ELF-1 (cell line): ENCODE data around the gene ARHGAP42.

Experiments used
- DNase-seq: peaks from one replicate; pipeline ENCODE4 v3.0.0-alpha.2; 2016; ENCODE audit warnings: low read depth, low spot score

ARHGAP42 gene

DNA sequence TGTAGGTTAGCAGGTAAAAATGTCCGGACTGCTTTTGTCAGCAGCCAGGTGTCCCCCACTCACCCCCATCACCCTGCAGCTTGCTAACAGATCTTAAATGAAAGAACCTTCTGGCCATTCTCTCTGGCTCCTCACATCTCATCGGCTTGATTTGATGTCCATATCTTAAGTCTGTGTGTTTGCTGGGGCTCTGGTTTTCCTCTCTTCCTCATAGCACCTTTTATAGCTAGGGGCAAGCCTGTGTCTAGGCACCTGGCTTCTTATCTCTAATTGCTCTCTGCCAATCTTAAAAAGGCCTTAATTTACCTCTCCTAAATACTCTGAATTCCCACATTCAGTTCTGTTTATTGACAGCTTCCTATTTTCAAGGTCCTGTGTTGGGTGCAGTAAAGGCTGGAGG, 72.0 kb downstream of the ARHGAP42 start:
- peak; percentile 69 for DNase-seq

DNA sequence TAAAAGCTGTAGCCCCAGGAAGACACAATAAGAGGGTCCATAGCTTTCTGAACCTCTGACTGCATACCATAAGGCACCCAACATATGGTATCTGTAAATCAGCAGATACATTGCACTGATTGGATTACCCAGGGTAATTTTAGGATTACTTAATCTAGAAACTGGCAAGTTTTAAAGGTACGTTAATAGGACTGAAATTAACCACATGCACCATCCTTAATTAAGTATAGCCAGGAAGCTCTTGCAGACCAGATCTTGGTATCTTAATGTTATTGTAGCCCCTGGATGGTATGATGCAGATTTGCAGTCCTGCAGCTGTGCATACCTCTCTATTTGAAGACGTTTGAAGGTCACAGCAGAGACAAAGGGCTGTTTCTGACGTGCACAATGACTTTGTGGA, 72.8 kb downstream of the ARHGAP42 start:
- no peak for DNase-seq

DNA sequence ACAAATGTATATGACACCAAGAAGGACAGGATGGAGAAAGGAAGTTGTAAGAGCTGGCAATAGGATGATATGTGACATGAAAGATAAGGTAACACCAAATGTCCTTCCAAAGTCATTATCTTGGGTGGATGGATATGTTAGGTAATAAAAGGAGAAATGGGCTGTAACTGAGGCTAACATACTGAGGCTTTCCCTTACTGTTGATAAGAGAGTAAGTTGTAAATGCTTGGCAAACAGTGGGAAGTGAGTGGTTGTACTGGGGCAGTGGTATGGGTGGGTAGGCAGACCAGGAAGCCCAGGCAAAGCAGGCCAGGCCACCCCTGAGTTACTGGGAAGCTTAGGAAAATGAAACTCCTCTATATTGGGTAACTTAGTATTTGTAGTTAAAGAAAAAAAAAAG, 73.7 kb downstream of the ARHGAP42 start:
- DNase-seq, result no peak

DNA sequence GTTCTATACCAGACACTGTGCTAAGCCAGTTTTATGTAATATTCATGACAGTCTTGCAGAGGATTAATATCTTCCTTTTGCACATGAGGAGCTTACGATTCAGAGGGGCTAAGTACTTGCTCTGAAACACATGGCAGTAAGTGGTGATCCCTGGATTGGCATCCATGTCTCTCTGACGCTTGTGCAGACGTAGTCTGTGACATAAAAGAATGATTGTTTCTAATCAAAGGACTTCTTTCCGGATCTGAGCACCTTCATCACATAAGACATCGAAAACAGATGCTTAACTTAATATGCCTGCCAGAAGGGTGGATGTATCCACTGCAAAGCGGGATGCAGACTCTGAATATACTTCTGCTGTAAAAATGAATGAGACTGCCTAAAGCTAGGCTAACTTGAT, 74.8 kb downstream of the ARHGAP42 start:
- DNase-seq, result no peak

DNA sequence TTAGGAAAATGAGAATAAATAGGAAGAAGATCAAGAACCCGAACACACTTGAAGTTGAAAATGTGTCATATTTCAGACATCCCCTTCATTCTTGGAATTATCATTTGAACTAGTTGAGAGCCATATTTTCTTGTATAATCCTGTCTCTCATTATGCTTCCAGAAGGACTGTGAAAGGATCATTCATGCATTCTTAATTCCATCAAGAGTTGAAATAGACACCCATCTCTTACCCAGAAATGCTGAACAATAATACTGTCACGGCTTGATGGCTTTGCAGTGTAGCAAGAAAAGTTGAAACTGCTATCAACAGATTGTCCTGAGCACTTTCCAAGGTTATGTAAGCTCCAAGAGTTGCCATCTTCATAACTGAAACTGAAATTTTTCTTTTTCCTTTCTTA, 79.7 kb downstream of the ARHGAP42 start:
- DNase-seq, result no peak

DNA sequence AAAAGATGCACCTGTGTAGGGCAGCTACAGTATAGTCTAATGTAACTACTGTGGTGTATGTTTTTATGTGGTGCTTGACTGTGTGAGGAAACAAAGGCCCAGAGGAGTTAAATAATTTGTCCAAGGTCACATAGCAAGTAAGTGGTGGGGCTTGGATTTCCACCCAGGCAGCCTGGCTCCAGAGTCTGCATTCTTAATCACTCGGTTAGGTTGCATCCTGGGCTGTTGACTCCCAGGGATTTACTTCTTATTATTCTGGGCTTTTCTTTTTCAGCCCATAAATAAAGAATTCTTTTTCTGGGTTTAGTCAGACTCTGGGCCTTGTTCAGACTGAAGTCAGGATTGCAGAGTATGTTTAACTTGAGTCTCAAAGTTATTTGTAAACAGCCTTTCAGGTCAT, 82.1 kb downstream of the ARHGAP42 start:
- DNase-seq, result no peak

DNA sequence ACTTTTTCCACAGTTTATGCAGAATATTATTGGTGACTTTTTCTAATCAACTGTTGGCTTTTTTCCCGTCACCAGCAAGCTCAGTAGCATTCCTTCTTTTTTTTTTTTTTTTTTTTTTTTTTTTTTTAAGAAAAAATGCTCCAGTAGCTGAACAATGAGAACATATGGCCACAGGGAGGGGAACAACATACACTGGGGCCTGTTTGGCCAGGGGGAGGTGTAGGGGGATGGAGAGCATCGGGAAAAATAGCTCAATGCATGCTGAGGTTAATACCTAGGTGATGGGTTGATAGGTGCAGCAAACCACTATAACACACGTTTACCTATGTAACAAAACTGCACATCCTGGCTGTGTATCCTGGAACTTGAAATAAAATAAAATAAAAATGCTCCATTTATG, 82.5 kb downstream of the ARHGAP42 start:
- no peak for DNase-seq

DNA sequence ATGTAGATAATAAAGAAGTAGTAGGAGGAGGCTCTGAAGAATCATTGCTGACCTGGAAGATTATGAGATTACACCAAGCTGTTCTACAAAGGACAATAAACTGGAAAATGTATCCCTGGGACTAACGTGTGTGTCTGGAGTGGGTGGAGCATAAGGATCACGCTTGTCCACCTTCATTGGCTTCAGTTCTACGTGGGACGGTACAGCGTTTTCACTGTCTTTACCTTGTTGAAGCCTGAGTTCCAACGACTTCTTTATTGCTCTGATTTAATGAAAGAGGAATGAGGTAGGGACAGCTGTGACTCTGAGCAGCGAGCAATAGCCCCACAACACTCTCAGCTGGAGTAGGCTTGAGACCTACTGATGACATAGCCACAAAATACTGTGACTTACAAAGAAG, 87.0 kb downstream of the ARHGAP42 start:
- DNase-seq, result no peak

DNA sequence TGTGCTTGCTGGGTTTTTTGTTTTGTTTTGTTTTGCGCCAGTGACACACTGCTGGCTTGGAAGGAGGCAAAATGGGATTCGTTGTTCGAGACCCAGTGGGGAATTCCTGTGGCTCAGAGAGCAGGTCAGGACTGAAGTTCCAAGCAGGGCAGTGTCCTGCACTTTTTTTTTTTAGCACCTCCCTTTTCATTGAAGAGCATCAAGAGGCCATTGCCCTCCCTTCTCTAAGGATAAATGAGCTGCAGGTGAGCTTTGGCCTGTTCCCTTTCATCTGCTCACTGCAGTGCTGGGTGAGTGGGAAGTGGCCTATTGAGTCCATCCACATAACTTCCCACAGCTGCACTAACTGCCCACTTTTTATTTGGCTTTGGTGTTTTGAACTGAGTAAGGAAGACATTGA, 87.8 kb downstream of the ARHGAP42 start:
- DNase-seq, result no peak

DNA sequence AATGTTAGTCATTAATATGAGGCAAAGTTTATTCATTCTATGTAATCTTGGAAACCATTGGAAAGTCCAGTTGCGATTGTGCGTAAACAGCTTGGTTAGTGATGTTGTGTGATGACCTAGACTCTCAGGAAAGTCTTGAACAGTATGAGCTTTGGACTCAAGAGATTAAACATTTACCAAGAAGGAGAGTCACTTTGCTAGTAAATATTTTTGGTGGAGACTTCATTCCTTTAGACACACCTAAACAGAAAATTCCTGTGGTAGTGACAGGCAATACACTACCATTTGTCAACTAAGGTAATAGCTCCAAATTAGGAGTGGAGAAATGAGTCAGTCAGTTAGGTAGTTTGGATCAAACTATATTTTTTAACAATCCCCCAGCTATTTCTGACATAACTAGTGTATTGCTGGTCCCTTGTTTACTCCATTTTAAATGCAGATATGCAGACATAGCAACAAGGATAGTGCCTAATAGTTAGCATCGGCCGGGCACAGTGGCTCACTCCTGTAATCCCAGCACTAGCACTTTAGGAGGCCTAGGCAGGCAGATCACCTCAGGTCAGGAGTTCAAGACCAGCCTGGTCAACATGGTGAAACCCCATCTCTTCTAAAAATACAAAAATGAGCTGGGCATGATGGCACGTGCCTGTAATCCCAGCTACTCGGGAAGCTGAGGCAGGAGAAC, 89.3 kb downstream of the ARHGAP42 start:
- DNase-seq, result no peak

DNA sequence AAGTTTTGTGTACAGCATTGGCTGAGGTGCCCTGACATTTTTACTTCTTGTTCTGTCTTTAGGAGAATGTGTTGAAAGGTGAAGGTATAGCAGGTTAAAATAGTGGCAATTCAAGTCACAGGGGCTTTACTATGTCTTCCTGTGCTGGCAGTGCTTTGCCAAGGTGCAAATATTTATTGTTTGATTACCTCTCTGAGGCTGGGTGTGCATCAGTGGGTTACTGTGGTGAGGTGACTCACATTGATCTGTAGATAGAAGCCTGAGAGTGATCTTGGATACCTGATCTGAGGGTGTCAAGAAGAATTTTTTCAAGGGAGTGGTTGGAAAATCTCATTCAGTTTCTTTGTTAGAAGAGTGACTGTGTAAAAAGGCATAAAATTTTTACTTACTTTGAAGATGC, 90.0 kb downstream of the ARHGAP42 start:
- DNase-seq, result no peak

DNA sequence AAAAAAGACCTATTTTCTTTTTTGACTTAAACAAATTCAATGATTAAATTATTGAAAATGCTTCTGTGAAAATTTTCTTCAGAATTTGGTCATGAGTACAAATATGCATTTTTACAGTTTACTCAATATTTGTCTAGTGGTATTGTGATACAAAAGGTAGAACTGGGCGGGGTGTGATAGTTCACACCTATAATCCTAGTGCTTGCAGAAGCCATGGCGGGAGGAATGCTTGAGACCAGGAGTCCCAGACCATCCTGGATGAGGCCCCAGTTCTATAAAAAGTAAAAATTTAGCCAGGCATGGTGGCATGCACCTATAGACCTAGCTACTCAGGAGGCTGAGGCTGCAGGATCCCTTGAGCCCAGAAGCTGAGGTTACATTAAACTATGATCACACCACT, 90.6 kb downstream of the ARHGAP42 start:
- DNase-seq, result no peak

DNA sequence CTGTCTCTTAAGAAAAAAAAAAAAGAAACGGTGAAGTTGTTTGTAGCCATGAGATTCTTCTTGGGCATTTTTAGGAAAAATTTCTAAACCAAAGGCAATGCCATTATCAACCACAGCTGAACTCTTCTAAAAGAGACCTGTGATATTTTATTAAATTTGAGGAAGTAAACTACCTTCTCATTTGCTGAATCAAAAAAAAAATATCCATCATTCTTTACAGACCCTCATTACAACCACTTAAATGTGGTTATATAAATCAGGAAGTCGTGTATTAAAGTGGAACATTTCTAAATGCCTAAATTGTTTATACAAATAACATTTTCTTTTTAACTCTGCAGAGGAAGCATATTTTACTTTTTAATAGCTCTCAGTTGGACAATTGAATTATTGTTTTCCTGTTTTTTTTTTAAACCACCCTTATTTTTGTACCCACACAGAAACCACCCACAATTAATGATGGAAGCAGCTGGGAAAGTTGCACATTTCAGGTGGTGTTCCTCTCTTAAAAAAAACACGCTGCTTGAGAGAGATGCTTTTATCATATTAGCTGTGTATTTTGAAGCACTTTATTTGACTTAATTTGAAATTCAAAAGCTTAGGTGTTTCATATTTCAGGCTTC, 91.2 kb downstream of the ARHGAP42 start:
- DNase-seq, result no peak

DNA sequence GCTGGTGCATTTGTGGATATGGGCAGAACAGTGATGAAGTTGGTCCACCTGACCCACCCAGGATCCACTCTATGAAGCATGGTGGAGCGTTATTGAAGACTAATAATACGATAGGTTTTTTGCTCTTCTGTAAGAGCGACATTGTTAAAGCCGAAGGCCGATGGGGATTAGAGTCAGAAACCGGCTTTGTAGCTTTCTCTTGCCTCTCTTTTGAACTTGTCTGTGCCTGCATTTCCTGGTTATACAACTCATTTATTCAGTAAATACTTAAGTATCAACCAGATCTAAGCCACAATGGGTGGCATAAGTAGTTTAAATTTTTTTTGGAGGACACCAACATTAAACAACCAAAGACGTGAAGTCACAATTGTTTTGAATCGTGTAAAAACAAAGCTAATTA, 93.4 kb downstream of the ARHGAP42 start:
- DNase-seq, result no peak

DNA sequence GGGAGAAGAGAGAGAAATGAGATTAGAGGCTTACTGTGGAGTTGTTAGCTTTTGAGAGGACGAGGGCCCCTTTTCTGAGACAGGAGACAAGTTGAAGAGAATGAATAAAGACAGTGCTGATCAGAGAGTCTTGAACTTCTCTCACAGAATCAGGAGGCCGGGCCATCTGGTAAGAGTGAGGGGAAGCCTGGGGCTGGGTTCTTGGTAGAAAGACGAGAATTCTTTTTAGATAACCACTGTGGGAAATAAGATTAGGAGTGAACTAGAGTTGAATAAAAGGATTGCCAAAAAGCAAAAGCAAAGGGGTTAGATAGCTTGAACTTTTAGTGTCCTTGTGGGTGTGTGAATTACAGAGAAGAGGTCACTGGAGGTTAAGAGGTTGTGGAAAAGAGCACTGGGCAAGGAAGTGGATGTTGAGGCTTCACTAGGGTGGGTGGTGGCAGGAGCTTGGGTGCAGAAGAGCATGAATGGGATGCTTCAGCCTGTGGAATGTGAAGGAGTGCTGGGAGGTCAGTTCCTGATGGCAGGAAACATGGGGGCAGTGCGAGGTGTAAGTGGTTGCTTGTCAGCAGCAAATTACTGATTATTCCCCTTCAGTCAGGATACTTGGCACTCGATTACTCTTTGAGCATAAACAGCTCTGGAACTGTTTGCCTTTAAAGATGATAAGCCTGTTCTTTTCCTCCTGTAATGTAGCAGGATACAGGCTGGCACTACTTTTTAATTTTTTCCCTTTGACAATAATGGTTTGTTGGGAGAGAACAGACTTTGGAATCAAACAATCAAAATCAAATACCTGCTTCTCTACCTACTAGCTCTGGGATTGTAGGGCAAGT, 98.3 kb downstream of the ARHGAP42 start:
- DNase-seq, result peak; percentile 27

DNA sequence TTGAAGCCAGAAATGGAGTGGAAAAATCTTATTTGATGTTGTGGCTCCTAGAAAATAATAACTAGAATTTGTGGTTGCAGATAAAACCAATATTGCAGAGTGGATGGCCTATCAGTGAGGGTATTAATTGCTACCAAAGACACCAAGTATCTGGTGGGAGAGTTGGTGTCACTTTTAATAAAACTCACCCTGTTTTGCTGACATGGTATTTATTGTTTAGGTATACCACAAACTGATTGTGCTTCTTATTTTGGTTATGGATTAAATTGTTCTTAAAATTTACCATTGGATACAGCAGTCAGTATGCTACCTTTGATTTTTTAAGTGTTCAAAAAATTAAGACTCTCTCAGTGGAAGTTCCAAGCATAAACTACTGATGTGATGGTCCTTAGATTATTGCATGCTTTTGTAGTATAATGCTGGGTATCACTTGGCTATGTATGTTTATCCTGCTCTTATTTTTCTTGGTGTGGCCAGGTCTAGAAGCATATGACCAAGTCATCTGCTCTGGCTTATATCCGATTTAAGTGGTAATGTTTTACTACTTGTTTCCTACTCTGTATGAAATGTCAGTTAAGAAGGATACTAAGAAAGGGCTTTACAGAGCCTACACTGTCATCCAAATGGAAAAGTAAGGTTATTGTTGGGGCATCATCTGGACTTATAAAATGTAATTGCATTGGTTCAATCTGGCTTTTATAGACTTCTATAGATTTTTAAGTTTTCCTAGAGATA, 101.6 kb downstream of the ARHGAP42 start:
- DNase-seq, result no peak

DNA sequence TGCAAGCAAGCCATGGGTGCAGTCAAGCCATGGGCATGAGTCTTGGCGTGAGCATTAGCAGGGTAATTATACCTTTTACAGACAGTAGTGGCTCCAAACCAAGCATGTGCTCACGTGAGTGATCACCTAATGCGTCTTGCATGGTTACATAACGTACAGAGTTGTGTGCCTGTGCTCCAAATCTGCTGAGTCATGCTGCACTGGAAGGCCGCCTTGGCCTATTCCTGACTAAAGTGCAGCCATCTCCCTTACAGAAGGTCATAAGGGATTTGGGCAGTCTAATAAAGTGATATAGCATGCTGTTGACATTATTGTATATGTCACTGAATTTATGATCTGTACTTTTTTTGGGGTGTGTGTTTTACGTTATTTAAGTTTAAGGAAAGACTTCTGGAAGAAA, 102.4 kb downstream of the ARHGAP42 start:
- peak; percentile 12 for DNase-seq

DNA sequence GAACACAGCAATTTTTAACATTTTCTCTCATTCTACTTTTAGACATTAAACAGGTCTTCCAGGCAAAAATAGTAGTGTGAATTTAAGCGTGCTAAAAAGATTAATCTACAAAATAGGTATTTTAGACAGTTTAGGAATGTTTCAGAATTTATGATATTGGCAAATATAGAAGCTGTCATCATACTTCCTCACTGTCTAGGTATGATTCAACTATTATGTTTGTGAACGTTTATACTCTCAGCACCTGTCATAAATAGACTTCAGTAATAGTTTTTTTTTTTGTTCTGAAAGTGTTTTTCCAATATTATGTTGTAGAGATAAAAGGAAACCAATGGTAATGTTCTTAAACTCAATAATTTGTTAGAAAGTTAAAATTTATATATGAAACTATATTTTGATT, 103.0 kb downstream of the ARHGAP42 start:
- no peak for DNase-seq

DNA sequence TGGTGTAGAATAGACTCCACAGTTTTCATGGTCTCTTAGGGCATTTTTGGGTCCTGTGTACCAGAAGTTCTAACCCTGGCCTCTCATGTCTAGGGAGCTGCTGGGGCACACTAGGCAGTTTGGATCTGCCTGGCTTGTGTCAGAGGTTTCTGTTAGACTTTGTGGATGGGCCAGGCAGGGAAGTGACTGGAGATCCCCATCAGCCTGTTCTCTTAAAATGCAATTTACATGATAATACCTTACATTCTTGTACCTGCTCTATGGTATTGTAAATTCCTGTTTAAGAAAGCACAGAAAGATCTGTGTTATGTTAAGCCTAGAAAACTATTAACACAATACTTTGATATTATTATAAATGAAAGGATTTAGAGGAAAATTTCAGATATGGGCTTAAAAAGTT, 104.0 kb downstream of the ARHGAP42 start:
- peak; percentile 80 for DNase-seq

DNA sequence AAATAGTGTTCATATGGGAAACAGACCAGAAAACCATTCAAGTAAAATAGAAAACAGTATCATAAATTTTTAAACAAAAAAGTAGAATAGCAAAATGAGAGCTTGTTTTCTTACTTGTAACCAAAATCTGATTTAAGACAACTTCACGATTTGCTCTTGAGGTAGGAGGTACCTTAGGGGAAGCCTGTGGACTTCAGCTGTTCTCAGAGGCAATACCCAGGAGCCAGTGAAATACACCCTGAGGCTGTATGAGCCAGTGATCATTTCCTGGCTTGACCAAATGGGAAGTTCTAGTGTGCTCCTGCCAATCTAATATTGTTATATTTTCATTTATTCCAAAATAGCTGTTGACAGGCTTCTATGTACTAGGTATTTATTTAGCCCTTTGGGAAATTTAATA, 104.8 kb downstream of the ARHGAP42 start:
- DNase-seq, result peak; percentile 58

DNA sequence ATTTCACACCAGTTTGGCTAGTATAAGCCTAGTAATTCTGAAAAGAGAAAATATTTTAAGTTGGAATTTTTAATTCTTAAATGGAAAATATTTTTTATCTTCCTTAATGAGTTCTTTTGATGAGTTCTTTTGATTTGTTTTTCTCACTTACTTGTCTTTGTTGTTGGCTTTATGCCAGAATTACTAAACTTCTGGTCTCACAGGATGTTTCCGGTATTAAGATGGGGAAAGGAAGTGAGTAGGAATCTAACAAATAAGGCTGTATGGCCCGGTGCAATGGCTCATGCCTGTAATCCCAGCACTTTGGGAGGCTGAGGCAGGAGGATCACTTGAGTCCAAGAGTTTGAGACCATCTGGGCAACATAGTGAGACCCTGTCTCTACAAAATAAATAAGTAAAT, 106.4 kb downstream of the ARHGAP42 start:
- no peak for DNase-seq

DNA sequence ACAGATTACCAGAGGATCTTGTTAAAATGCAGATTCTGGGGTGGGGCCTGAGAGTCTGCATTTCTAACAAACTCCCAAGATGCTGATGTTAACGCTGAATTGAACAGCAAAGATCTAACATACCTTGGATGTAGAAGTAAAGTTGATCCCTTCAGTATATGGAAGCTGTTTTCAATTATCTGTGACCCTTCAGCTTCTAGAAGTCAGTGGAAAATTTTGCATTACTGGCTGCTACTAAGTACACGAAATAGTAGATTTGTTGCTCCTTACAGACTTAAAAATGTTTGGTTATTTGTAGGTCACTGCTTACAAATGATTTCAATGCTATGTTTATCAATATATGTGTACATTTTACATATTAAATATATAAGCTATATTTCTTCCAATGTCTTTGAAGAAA, 107.4 kb downstream of the ARHGAP42 start:
- no peak for DNase-seq
